Measurements from ENCODE around the gene FOXF2. TPM values are rescaled to one million over a fixed set of nuclear protein-coding genes. Genes with fewer than 3 reads are reported as not detected.

FOXF2 gene
- total and polyA plus RNA-seq, 2 of the 4 experiments (the other 2 are of a cell fraction), result 2.5 to 16.3 TPM

- BruUV-seq (replicated peaks), result no TSS peak
- Histone ChIP-seq H3K4me2 (ENCODE audit: low read depth, low read length) (no peak overlapping the region), H3K9me1 (ENCODE audit: insufficient read depth, low read length) (no peaks in the 10 kb centered on the region), H3K56ac (ENCODE audit: extremely low read depth, insufficient read depth, low read length) (no peak overlapping the region), H3K9me3 (ENCODE audit: control insufficient read depth, insufficient read depth, low read length) (peaks cover 9% of the 10 kb centered on the region; the same call in 1 of the 2 replicates), H2BK15ac (ENCODE audit: low read depth, low read length) (no peak overlapping the region), H3K36me3 (ENCODE audit: control insufficient read depth, insufficient read depth, low read length) (no peaks in the 10 kb centered on the region), H3K14ac (replicated peaks; ENCODE audit: low read depth, low read length) (no peak overlapping the region), H2BK5ac (ENCODE audit: low read depth, low read length, poor library complexity, severe bottlenecking) (no peak overlapping the region), H2AK9ac (replicated peaks; ENCODE audit: low read depth, low read length, poor library complexity) (no peak overlapping the region), H3K23ac (ENCODE audit: low read depth, low read length) (no peak overlapping the region), H3K4me3 (ENCODE audit: insufficient read depth, low read depth, low read length) (no peak overlapping the region), H4K5ac (ENCODE audit: low read depth, low read length) (no peak overlapping the region), H3K18ac (ENCODE audit: low read depth, low read length) (no peak overlapping the region), H4K91ac (ENCODE audit: insufficient read depth, low read depth, low read length) (no peak overlapping the region), H4K20me1 (ENCODE audit: insufficient read depth, low read length) (no peaks in the 10 kb centered on the region), H3K27me3 (ENCODE audit: control insufficient read depth, insufficient read depth, low read length) (peaks cover 16% of the 10 kb centered on the region), H2AK5ac (ENCODE audit: low read depth, low read length) (no peak overlapping the region), H3K27ac (ENCODE audit: insufficient read depth, low read length) (no peak overlapping the region), H3K4ac (ENCODE audit: low read depth, low read length) (no peak overlapping the region), H3K79me1 (ENCODE audit: low read depth in 1 of 2, low read length in 2 of 2) (no peaks in the 10 kb centered on the region), H2BK20ac (ENCODE audit: low read depth, low read length) (no peak overlapping the region), H4K8ac (ENCODE audit: low read depth in 2 of 2, low read length in 2 of 2) (no peak overlapping the region), H3K4me1 (ENCODE audit: control insufficient read depth, insufficient read depth, low read length) (no peaks in the 10 kb centered on the region), H2AFZ (replicated peaks; ENCODE audit: low read length, poor library complexity) (no peak overlapping the region), H2BK120ac (ENCODE audit: low read depth, low read length) (no peak overlapping the region), H3K9ac (ENCODE audit: low read depth, low read length) (no peak overlapping the region)
- POLR2A ChIA-PET (ENCODE audit: unreplicated experiment), result no interaction called here
- TF ChIP-seq RAD21 (IDR thresholded peaks at IDR 0.05; ENCODE audit: low read length) (no peak), RFX5 (IDR thresholded peaks at IDR 0.05; ENCODE audit: low read depth, low read length) (no peak), MXI1 (IDR thresholded peaks at IDR 0.05; ENCODE audit: borderline replicate concordance, low read depth, low read length) (no peak), SMC3 (IDR thresholded peaks at IDR 0.05; ENCODE audit: low read depth, low read length) (no peak), MAZ (IDR thresholded peaks at IDR 0.05; ENCODE audit: borderline replicate concordance, low read depth, low read length) (no peak), USF2 (IDR thresholded peaks at IDR 0.05; ENCODE audit: low read depth, low read length) (no peak), CEBPB (IDR thresholded peaks at IDR 0.05; ENCODE audit: low read depth, low read length) (no peak), POLR2A (IDR thresholded peaks at IDR 0.05; ENCODE audit: low read depth, low read length) (no peak), CTCF (conservative IDR thresholded peaks at IDR 0.05; ENCODE audit: low read depth, low read length) (no peak), FOS (IDR thresholded peaks at IDR 0.05; ENCODE audit: low read depth, low read length) (no peak), MAFK (IDR thresholded peaks at IDR 0.05; ENCODE audit: low read depth, low read length) (no peak)
- DNase-seq (no peak), ATAC-seq (ENCODE audit: low read depth) (no peak)
- no CpG with 5 or more reads among the region's 1 CpG for WGBS, 2 experiments (ENCODE audit: extremely low coverage in 2 of 2, insufficient read length in 1 of 2)
- in situ Hi-C loops (cut with MboI; ENCODE audit: low sequenced_read_pairs), result no loop called here
- dilution Hi-C loops (cut with HindIII; ENCODE audit: low sequenced_read_pairs, unreplicated experiment), result no loop called here
- CTCF ChIA-PET, result no interaction called here
- intact Hi-C loops (cut with micrococcal nuclease), result no loop called here
These were observed 17.4 kb upstream of the FOXF2 start for GRCh38 chr6:1371933-1372332.

Data from IMR-90 (cell line).